GM12801 (cell line): ENCODE measurements around the gene MACC1.

Experiments used
- CTCF ChIP-seq: IDR thresholded peaks from one replicate; pipeline ENCODE4 v1.5.1; 2011; ENCODE audit warnings: control low read depth; ENCODE audit not compliant: insufficient read length; ENCODE audit errors: extremely low read depth

MACC1 gene

GRCh38 chr7:20116869-20117268 lies 100.3 kb downstream of the MACC1 start:
- TF ChIP-seq CTCF = no peak

- no peak for TF ChIP-seq CTCF
These were observed 102.7 kb downstream of the MACC1 start for GRCh38 chr7:20114468-20114867.

- TF ChIP-seq CTCF = no peak
These were observed 103.7 kb downstream of the MACC1 start for GRCh38 chr7:20113427-20114027.

- no peak for TF ChIP-seq CTCF
These were observed 104.5 kb downstream of the MACC1 start for GRCh38 chr7:20112696-20113095.

GRCh38 chr7:20111821-20112542 lies 105.2 kb downstream of the MACC1 start:
- no peak for TF ChIP-seq CTCF

- TF ChIP-seq CTCF = no peak
These were observed 109.6 kb downstream of the MACC1 start for GRCh38 chr7:20107582-20107981.

GRCh38 chr7:20104696-20105095 lies 112.5 kb downstream of the MACC1 start:
- TF ChIP-seq CTCF = no peak
